LoVo (cell line): Measurements from ENCODE around the gene NKTR.
A peak's percentile ranks its signal among the peaks of the same experiment; 100 is the strongest.

ENCODE experiments used
- DNase-seq: peaks from one replicate; pipeline ENCODE4 v3.0.0-alpha.2; 2016; ENCODE audit warnings: low spot score

NKTR gene

GRCh38 chr3:42651248-42652091, 51.0 kb downstream of the NKTR start:
- no peak for DNase-seq

- no peak for DNase-seq
Observed at GRCh38 chr3:42652251-42652610, 51.7 kb downstream of the NKTR start.

DNA sequence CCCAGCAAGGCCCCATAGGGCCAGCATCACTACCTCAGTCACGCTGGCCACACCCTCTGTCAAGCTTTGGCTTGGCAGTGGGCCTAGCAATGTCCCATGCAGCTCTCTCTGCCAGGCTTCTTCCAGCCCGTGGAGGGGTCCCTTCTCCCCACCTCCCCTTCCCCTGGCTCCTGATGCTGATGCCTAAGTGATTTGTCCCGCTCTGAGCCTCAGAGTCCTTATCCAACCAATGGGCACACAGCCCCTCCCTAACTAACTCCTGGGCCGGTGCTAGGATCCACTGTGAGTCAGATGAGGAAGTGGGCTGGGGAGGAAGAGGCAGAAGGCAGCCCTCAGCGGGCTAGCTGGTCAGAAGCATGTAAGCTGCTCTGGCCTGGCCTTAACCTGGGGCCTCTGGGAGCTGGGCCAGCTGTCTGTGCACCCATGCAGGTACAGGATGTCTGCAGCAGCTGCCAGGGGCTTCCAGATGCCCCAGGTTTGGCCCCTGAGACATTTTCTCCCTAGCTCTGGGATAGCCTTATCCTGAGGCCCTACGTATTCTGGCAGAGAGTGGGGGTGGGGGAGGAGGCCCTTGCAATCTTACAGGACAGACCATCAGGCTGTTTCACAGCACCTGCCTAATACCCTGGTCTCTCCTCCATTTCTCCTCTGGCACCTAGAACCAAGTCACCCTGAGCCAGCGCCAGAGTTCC, 52.3 kb downstream of the NKTR start:
- peak; percentile 78 for DNase-seq

GRCh38 chr3:42653303-42653559, 52.7 kb downstream of the NKTR start:
- no peak for DNase-seq

DNA sequence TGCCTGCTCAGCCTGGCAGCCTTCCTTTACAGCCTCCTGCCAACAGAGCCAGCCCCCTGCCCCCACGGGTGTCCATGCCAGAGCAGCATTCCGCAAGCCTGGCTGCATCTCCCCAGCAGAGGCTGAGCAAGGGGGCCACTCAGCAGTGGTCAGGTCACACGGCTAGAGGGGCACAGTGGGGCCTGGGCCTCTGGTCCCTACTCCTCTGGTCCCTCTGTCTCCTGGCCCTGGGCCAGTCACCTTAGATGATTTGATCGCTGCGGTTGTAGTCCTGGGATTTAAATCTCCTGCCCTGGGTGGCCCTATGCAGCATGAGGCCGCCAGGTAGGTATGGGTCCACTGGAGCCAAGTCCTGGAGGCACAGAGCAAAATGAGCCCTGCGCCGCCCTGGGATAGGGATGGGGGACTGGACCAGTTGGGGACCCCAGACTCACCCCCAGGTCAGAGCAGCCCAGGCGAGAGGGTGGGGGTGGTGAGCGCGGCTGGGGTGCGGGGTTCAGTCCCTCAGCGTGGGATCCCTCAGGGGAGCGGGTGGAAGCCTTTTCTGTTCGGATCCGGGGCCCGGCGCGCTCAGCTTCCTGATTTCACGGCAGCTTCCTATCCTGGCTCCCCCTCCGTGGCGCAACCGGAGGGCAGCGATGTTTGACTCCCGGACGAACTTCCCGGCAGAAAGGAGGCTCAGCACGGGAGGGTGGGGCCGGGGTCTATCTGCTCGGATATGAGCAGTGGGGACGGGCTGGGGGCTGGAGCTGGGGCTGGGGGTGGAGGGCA, 53.3 kb downstream of the NKTR start, which contains the start of gene ZBTB47:
Gene ZBTB47 (plus strand): TSS at position 138 of the 771 bp plus-strand sequence. CDS start 4,659 bp downstream, outside the sequence.
- DNase-seq = peak; percentile 25

DNA sequence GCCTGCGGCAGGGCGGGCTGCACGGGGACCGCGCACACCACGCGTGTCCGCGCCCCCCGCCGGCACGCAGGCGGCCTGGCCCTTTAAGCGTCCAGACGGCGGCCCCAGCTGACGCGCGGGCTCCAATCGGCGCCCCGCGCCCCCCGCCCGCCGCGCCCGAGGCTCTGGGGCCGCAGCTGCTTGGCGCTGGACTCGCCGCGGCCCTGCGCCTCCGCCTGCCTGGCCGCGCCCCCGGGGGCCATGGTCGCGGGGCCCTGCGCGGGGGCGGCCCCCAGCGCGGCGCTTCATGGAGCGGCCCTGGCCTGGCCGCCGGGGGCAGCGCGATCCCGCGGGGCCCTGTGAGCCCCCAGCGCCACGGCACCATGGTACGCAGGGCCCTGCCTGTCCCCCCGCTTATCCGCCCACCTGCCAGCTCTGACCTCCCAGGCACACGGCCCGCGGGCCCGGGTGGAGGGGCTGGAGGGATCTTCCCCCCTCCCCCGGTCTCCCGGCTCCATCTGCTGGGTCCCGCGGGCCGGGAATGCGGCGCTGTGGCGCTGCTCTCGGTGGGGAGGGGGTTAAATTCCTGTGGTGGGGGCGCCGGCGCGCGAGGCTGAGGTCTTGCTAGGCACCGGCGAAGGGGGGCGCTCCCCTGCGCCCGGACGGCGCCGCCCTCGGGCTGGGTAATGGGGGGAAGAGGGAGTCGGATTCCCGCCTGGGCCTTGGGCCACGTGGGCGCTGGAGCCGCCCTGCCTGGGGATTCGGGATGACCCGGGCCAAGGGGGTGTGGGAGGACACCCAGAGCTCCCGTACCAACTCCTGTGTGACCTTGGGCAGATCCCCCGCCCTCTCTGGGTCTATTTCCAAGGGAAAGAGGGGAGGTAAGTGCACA, 54.1 kb downstream of the NKTR start:
- DNase-seq = peak; percentile 61

DNA sequence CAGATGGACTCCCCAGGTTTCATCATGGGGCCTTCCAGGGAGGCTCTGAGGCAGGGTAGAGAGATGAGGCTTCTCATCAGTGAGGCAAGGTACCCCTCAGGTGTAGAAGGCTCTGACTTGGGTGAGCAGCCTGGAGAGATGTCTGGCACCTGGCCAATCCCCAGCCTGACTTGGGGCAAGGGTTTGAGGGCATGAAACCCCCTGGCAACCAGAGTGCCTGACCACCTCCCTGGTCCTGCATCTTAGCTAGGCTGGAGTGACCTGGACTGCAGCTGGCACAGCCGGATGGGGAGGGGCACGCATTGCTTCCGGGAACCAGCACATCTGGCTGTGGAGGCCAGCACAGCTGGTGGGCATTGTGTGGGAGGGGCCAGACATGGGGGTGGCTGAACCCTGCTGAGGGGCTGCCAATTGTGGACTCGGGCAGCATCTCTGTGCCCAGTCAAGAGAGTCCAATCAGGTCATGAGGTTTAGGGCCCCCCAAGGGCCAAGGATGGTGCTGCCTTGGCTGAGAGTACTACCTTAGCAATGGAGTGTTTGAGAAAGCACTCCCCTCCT, 54.9 kb downstream of the NKTR start:
- DNase-seq = no peak

DNA sequence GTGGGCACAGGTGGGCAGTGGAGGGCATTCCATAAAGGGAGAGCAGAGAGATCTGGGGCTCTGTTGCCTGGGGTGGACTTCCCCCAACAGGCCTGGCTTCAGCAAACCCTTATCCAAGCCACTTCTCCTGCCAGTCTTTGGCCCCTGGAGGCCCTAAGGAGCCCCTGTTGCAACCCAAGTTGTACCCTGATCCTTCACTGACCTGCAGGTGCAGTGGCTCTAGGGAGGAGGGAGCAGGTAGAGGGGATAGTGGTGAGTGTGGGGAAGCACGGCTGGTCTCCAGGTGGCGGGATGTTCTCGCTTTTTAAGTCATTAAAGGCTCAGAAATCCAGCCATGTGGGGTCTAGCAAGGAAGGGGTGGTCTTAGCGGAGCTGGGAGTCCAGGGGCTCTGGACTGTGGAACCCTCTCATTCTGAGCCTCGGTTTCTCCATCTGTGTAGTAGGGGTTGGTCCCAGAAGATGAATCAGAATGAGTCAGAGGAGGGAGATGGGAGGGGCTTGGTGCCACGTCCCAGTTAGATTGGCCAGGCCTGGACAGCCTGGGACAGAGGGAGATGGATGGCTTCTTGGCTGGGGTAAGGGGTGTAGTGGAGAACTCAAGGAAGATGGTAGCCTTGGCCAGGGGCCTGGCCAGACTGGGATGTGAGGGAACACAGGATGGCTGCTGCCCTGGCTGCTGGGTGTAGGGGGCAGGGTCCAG, 55.6 kb downstream of the NKTR start:
- DNase-seq = peak; percentile 26

GRCh38 chr3:42656680-42657610, 56.5 kb downstream of the NKTR start:
- DNase-seq = no peak

- DNase-seq = no peak
Observed at GRCh38 chr3:42657675-42658074, 57.2 kb downstream of the NKTR start.

GRCh38 chr3:42658091-42658770, 57.7 kb downstream of the NKTR start:
- no peak for DNase-seq

DNA sequence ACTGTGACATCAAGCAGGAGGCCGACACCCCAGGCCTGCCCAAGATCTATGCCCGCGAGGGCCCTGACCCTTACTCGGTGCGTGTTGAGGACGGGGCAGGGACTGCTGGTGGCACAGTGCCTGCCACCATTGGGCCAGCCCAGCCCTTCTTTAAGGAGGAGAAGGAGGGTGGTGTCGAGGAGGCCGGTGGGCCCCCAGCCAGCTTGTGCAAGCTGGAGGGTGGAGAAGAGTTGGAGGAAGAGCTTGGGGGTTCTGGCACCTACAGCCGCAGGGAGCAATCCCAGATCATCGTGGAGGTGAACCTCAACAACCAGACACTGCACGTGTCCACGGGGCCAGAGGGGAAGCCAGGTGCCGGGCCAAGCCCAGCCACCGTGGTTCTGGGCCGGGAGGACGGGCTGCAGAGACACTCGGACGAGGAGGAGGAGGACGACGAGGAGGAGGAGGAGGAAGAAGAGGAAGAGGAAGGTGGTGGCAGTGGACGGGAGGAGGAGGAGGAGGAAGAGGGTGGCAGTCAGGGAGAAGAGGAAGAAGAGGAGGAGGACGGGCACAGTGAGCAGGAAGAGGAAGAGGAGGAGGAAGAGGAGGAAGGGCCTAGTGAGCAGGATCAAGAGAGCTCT, 58.4 kb downstream of the NKTR start:
- no peak for DNase-seq

GRCh38 chr3:42659451-42660130, 59.1 kb downstream of the NKTR start:
- DNase-seq = no peak

DNA sequence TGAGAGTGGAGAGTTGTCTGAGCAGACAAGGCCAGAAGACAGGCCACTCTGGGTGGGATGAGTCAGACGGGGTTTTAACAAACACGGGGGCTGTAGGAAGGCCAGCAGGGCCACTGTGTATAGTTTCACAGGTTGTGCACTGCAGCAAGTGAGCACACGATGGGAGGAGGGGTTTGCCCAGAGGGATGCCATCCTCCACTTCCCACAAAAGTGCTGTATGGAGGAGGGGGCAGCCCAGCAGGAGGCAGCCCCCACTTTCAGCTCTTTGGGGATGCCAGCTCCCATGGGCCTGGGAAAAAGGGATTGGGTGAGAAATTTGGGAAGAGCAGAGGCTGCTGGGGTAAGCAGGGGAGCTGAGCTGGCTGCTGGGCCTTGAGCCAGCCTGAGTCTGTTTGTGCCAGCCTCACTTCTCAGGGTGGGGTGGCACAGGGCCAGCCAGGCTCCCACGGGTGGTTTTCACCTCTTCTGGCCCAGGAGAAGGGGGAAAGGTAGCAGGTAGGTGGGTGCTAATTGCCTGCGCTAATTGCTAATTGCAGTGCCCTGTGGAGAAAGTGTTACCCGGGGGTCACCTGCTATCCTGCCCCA, 59.7 kb downstream of the NKTR start:
- DNase-seq = no peak

- no peak for DNase-seq
Observed at GRCh38 chr3:42660898-42661297, 60.4 kb downstream of the NKTR start.

- DNase-seq = no peak
Observed at GRCh38 chr3:42661593-42662022, 61.1 kb downstream of the NKTR start.

DNA sequence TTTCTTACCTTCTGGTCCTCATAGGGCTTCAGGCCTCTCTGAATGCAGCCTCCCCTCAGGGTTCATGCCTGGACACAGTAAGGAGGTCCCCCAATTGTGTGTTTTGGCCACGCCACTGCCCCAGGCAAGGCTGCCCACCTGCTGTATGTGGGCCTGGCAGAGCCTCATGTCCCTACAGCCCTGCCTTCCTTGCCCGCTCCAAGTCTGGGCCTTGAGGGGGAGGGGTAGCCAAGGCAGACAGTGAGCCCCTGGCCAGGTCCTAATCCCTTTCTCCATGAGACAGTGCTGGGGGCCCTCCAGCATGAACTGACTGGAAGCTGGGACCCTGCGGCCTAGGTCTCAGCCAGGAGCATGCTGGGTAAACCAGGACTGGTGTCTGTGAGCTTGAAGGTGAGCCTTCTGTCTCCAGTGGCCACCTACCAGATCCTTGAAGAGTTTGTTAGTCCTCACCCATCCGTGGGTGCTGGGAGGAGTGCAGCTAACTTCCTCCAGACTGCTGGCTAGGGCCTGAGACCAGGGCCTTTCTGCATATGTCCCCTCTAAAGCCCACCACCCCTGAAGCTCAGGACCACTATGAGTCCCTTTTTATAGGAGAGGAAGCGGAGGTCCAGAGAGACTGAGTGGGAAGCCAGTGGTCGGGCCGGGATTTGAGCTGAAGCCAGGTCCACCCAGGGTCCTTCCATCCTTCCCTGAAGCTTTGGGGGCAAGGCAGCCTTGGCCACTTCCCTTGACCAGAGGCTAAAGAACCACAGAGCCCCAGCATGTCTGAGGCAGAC, 61.7 kb downstream of the NKTR start:
- DNase-seq = no peak
